Panc1 (cell line): ENCODE data around the gene SEMA4B.

Experiments
- CTCF ChIP-seq: fragments of 450-650 bp; IDR thresholded peaks from 2 replicates; pipeline ENCODE4 v1.5.1; 2017; ENCODE audit warnings: mild to moderate bottlenecking
- POLR2AphosphoS5 ChIP-seq: IDR thresholded peaks from 2 replicates; pipeline ENCODE4 v1.6.1; 2012; ENCODE audit warnings: mild to moderate bottlenecking, low read depth, low read length, moderate library complexity
- REST ChIP-seq, 2 experiments: IDR thresholded peaks; 2 replicates each; pipeline ENCODE4 v1.6.1; 2011 to 2012; ENCODE audit warnings: low read depth in 2 of 2, control low read depth in 1 of 2, low read length in 1 of 2, mild to moderate bottlenecking in 1 of 2, moderate library complexity in 1 of 2; ENCODE audit not compliant: insufficient read depth in 1 of 2
- TCF7L2 ChIP-seq: IDR thresholded peaks from 2 replicates; pipeline ENCODE4 v1.6.1; 2011; ENCODE audit warnings: mild to moderate bottlenecking, low read depth, low read length, inconsistent platforms

- TF ChIP-seq CTCF (no peak), TCF7L2 (no peak), POLR2AphosphoS5 (no peak), REST (IDR thresholded peaks at IDR 0.05; ENCODE audit: insufficient read depth in 1 of 2, low read depth in 2 of 2, low read length in 1 of 2) (no peak)
Measured at GRCh38 chr15:90178468-90179435, 22.4 kb upstream of the SEMA4B start.
